Activated CD4-positive, alpha-beta memory T cell treated with anti-CD3 and anti-CD28 coated beads, Interleukin-2, amount 10 ng/mL, durations not matched to agents 7 days and 5 days (primary cell): ENCODE data around the gene CLMN. TPM values are rescaled to one million over a fixed set of nuclear protein-coding genes. Genes with fewer than 3 reads are reported as not detected.

Experiments used
- CTCF ChIA-PET: fragments of 350-600 bp; sonication (Branson Sonifier 250); formaldehyde crosslinking; loops from one replicate; lab custom pipeline; 2021; ENCODE audit warnings: antibody characterized with exemption, inconsistent platforms; lab: Charles Lee
- POLR2A ChIA-PET: fragments of 350-600 bp; sonication (Branson Sonifier 250); formaldehyde crosslinking; loops from one replicate; lab custom pipeline; 2021; ENCODE audit warnings: antibody characterized with exemption; lab: Charles Lee
- DNase-seq: peaks from one replicate; pipeline ENCODE4 v3.0.0-alpha.2; 2020
- H3K27ac Mint-ChIP-seq: one replicate; pipeline ENCODE4 v1.8.0; 2021; ENCODE audit warnings: mild to moderate bottlenecking, mixed read lengths
- H3K27me3 Mint-ChIP-seq: one replicate; pipeline ENCODE4 v1.8.0; 2021; ENCODE audit warnings: mixed read lengths
- H3K36me3 Mint-ChIP-seq: one replicate; pipeline ENCODE4 v1.8.0; 2021; ENCODE audit warnings: low read depth, mixed read lengths
- H3K4me1 Mint-ChIP-seq: one replicate; pipeline ENCODE4 v1.8.0; 2021; ENCODE audit warnings: mixed read lengths
- H3K4me3 Mint-ChIP-seq: one replicate; pipeline ENCODE4 v1.8.0; 2021; ENCODE audit warnings: mild to moderate bottlenecking, mixed read lengths
- H3K9me3 Mint-ChIP-seq: one replicate; pipeline ENCODE4 v1.8.0; 2021; ENCODE audit warnings: mixed read lengths
- total RNA-seq, 2 experiments: library from RNA; stranded (reverse); gene quantifications; one replicate each; pipeline ENCODE4 v1.2.3, GENCODE V29; 2021

CLMN gene
- total RNA-seq, 2 experiments from 2014 or later = 0.33 to 0.48 TPM

DNA sequence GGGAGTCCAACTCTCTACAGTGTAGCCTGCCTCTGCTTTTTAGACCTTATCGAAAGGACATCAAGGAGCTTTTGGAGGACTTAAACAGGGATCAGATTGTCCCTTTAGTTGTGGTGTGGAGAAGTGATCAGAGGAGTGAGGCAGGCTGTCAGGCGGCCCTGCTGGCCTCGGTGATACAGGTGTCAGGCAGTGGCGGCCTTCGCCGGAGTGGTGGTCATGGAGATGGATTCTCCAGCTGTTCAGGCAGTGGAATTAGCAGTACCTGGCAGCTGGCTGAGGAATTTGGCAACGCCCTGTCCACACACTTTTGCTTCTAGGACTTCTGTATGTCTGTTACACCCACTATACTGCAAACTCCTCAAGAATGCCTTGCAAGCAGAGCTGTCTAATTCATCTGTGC, 4.2 kb upstream of the CLMN start:
- Mint-ChIP-seq H3K27ac (no peak overlapping the region), H3K9me3 (no peaks in the 10 kb centered on the region), H3K4me1 (peaks cover 4% of the 10 kb centered on the region), H3K36me3 (no peaks in the 10 kb centered on the region), H3K4me3 (no peak overlapping the region), H3K27me3 (peaks cover 36% of the 10 kb centered on the region)
- no peak for DNase-seq
- ChIA-PET CTCF (no interaction called here), POLR2A (no interaction called here)

DNA sequence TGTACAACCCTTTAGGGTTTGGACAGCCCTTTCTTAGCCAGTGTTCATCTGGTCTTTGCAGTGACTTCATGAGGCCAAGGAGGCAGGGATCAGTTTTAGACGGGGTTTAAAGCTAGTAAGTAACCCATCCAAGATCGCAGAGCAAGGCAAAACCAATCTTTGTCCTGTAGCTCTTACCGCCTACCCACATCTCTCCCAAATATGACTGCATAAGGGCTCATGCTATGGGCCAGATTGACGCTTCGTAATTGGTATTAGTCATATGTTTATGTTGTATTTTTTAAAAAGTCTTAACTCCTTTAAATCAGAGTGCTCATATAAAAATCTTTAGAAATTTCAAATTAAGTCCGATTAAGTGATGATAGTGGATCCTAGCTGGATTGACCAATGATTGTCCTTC, 3.7 kb upstream of the CLMN start:
- DNase-seq = no peak
- Mint-ChIP-seq H3K4me1 (peaks cover 9% of the 10 kb centered on the region), H3K36me3 (no peaks in the 10 kb centered on the region), H3K4me3 (no peak overlapping the region), H3K27me3 (peaks cover 37% of the 10 kb centered on the region), H3K9me3 (no peaks in the 10 kb centered on the region), H3K27ac (no peak overlapping the region)
- CTCF ChIA-PET = no interaction called here
- POLR2A ChIA-PET = no interaction called here

DNA sequence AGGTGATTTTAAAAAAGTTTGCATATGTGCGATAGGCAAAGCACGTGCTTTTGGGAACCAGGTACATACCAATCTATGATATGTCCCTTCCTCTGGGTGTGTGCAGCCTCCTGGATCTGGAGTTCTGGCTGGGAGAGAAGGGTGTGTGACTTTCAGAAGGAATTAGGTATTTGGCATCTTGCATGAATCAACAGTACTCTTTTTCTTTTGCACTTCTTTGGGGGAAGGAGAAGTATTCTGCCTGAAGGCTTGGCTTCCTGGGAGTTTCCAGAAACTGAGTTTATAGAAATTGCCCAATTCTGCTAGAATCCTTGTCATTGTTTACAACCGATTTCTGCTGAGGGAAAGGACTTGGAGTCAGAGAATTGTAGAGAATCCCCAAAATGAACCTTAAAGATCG, 2.9 kb upstream of the CLMN start:
- Mint-ChIP-seq H3K27me3 (peaks cover 39% of the 10 kb centered on the region), H3K9me3 (no peaks in the 10 kb centered on the region), H3K36me3 (no peaks in the 10 kb centered on the region), H3K27ac (no peak overlapping the region), H3K4me1 (peaks cover 12% of the 10 kb centered on the region), H3K4me3 (no peak overlapping the region)
- POLR2A ChIA-PET = no interaction called here
- no peak for DNase-seq
- CTCF ChIA-PET = no interaction called here

DNA sequence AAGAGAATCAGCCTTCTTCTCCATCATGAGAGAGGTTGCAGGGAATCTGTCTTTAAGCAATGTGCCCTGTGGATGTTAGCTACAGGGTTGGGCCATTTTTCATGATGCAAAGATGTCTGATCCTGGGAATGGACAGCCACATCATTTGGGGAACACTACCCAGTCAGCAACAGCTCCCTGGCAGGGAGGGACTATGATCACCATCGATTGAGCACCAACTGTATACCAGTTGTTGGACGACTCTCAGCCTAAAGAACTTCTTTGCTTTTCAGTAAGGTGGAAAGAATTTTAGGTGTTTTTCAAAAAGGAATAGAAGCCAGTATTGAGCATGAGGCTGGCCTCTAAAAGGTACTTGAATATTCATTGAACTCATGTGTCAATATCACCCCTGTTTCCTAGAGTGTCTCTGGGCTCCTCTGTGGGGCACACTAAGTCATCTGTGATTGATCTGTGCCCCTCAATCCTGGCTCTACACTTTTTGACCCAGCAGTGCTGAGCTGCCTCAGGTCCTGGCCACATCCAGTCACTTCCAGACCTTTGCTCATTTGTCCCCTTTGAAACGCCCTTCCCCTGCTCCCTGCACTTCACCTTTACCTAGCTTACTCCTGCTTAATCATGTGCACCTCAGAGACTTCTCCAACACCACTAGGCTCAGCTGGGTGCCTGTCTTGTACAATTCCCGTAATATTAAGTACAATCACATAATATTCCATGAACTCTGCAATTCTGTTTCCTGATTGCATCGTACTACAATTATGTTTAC, 2.2 kb upstream of the CLMN start:
- CTCF ChIA-PET = no interaction called here
- POLR2A ChIA-PET = no interaction called here
- Mint-ChIP-seq H3K9me3 (no peaks in the 10 kb centered on the region), H3K4me1 (peaks cover 12% of the 10 kb centered on the region), H3K4me3 (no peak overlapping the region), H3K27ac (no peak overlapping the region), H3K27me3 (peaks cover 46% of the 10 kb centered on the region), H3K36me3 (no peaks in the 10 kb centered on the region)
- no peak for DNase-seq

DNA sequence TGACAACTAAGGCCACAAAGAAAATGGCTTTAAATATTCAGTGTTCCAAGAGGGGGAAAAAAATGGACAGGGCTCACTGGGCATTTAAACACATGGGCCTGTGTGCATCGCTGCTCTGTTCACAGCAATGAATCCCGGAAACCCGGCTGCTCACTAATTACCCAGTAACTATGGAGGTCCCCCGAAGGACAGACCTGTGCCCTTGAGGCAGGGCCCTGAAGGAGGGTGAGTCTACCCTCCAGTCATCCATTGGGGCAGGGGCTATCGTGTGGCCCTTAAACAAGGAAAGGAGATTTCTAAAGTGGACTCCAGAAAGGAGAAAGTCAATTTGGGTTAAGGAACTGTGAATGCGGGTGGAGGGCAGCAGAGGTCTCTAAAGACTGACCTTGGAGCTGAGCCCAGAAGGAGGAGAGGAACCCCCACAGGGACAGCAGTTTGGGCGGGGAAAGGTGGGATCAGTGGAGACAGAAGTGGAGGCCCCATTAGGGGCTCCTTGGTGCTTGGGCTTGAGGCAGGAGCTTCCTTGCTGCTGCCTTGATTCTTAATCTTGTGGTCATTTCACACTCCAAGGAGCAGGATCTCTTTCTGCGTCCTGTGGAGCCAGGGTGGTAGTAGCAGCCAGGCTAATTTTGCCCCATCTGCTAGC, 1.4 kb upstream of the CLMN start:
- Mint-ChIP-seq H3K4me3 (no peak overlapping the region), H3K9me3 (no peaks in the 10 kb centered on the region), H3K27me3 (peaks cover 51% of the 10 kb centered on the region), H3K4me1 (peaks cover 13% of the 10 kb centered on the region), H3K27ac (no peak overlapping the region), H3K36me3 (no peaks in the 10 kb centered on the region)
- no peak for DNase-seq
- CTCF ChIA-PET = no interaction called here
- POLR2A ChIA-PET = no interaction called here

DNA sequence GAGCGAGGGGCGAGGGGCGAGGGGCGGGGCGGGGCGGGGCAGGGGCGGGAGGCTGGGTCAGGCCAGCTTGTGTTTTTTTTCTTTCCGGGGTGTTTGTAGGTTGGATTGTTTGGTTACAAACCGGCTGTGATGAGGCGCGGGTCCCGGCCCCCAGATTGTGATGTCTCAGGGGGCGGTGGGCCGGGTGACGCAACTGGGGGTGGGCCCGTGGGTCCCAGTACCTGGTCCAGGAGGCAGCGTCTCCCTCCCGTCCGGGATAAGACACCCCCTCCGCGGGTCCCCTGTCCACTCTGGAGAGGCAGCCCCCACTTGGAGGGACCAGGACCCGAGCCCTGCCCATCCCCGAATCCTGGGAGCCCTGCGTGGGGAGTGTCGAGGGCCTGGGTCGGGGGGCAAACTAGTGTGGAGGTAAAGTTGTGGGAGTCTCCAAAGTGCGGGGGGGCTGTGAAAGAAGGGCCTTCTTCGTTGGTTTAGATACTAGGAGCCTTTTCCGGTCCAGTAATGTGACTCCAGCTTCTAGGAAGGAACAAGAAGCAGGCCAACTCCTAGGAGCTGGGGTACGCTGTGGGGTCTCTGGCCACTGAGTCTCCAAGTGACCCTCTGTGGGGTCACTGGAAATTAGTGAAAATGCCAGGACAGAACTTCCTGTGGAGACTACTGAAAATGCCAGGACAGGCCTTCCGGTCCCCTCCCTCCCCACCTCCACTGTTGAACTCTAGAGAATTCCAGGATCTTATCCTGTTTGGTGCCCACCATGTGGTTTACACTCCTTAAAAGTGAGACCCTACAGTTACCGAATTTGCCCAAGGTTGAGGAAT, 579 bp upstream of the CLMN start:
- no peaks in the 10 kb centered on the region for H3K36me3 Mint-ChIP-seq
- ChIA-PET CTCF (interaction anchor here (0.6 kb wide), 1 partner anchor 381 kb away, joined by 3 read pairs; no protein-coding TSS in a partner anchor), POLR2A (interaction anchor here (1.9 kb wide), 1 partner anchor 163 kb away, joined by 4 read pairs; the partner anchor contains the start of gene DICER1)
- H3K9me3 Mint-ChIP-seq = no peaks in the 10 kb centered on the region
- no peak for DNase-seq
- peaks cover 56% of the 10 kb centered on the region for H3K27me3 Mint-ChIP-seq
- H3K4me1 Mint-ChIP-seq = peaks cover 13% of the 10 kb centered on the region
- peak overlapping the region; percentile 63 for H3K4me3 Mint-ChIP-seq
- no peak overlapping the region for H3K27ac Mint-ChIP-seq

DNA sequence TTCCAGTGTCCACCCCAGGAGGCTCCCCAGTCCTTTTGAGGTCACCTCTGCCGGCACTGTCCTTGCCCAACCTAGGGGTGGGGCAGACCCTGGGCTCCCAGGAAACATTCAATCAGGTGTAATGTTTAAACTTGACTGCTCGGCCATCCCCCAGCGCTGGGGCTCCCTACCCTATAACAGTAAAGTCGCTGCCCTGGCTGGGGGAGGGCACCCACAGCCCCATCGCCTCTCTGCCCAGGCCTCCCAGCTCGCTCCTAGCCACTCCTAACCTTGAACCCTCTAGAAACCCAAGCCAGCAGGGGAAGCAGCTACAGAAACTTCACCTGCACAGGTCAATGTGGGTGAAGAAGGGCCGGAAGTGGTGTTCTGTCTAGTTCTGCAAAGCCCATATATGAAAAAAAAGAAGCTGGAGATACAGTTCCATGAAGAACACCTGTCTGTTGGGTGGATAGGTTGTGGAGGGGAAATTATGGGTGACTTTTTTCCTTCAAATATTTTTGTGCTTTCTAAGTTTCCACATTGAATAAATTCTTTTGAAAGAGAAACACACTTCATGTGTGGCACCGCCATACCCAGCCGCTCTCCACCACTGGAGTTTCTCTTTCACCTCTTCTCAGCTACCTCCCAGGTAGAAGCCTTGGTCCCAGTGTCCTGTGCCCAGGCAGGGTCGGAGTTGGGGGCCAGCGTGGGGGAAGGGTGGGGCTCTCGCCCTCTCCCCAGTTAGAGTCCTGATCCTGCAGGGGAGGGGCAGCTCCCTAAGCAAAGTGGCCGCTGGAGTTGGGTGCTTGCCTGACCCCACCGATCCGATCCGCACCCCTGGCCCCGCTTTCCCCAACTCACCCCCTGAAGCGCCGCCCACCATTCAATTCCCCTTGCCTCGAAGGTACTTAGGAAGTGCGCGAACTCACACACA, 1.1 kb downstream of the CLMN start:
- Mint-ChIP-seq H3K27ac (no peak overlapping the region), H3K27me3 (peaks cover 57% of the 10 kb centered on the region), H3K9me3 (no peaks in the 10 kb centered on the region), H3K4me1 (peaks cover 27% of the 10 kb centered on the region), H3K36me3 (no peaks in the 10 kb centered on the region), H3K4me3 (peak overlapping the region; percentile 61)
- POLR2A ChIA-PET = interaction anchor here (1.9 kb wide), 1 partner anchor 161 kb away, joined by 4 read pairs; the partner anchor contains the start of gene DICER1
- CTCF ChIA-PET = no interaction called here
- DNase-seq = no peak

DNA sequence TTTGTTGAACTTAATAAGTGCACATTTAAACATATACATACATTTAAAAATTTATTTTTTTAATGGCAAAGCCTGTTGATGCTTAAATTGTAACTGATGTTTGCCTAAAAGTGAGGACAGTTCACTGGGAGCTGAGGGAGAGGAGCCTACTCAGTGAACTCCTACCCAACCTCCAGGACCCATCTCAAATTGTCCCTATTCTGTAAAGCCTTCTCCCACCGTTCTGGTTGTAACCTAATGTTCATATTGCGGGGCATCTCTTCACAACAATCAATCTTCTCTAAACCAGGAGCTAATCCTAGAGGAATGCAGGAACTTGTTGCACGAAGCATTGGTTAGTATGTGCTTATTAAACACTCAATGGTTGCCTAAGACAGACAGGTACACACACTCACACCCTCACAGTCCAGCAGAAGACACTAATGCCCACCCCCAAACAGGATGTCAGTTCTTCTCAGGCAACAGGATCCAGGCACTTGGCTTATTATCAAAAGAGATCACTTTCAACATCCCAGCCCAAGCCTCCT, 1.8 kb downstream of the CLMN start:
- CTCF ChIA-PET = no interaction called here
- Mint-ChIP-seq H3K4me1 (peaks cover 27% of the 10 kb centered on the region), H3K9me3 (no peaks in the 10 kb centered on the region), H3K27me3 (peaks cover 54% of the 10 kb centered on the region), H3K4me3 (peak overlapping the region; percentile 13), H3K36me3 (no peaks in the 10 kb centered on the region), H3K27ac (no peak overlapping the region)
- no peak for DNase-seq
- POLR2A ChIA-PET = no interaction called here

DNA sequence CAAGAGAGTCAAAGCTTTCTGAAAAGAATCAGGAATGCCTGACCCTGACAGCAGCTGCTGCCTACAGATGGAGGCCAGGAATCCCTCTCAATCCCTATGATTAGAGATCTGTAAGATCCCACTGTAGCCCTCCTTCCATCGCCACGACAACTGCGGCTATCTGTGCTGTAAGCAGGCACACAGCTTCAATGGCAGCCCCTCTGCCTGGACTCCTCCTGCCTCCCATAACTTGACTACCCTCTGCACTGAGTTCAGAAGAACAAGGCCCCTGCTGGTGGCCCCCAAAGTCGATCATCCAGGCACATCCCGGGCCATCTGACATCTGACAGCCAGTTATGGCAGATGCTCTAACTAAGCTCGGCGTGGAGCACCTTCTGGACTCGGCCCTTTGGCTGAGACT, 2.9 kb downstream of the CLMN start:
- Mint-ChIP-seq H3K27ac (no peak overlapping the region), H3K4me1 (peaks cover 27% of the 10 kb centered on the region), H3K4me3 (no peak overlapping the region), H3K9me3 (no peaks in the 10 kb centered on the region), H3K36me3 (no peaks in the 10 kb centered on the region), H3K27me3 (peaks cover 46% of the 10 kb centered on the region)
- POLR2A ChIA-PET = no interaction called here
- CTCF ChIA-PET = no interaction called here
- DNase-seq = no peak

DNA sequence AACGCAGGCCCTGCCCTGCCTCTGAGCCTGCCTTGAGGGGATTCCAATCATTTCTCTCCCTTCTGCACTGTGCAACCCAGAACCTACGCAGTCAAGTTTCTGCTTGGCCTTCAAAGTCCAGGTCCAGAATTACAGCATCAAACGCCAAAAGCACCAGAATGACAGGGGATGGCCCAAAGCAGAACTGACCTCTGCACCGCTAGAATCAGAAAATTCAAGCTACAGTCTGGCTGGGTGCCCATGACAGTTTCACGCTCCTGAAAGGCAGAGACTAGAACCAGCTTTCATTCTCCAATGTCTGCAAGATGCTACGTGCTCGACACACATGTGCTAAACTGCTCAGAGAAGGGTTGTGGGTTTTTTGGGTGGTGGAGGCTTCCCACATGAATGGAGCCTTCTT, 4.1 kb downstream of the CLMN start:
- peaks cover 38% of the 10 kb centered on the region for H3K27me3 Mint-ChIP-seq
- ChIA-PET POLR2A (no interaction called here), CTCF (interaction anchor here (0.6 kb wide), 1 partner anchor 661 kb away, joined by 3 read pairs; no protein-coding TSS in a partner anchor)
- H3K27ac Mint-ChIP-seq = no peak overlapping the region
- DNase-seq = no peak
- H3K36me3 Mint-ChIP-seq = no peaks in the 10 kb centered on the region
- H3K4me1 Mint-ChIP-seq = peaks cover 27% of the 10 kb centered on the region
- no peaks in the 10 kb centered on the region for H3K9me3 Mint-ChIP-seq
- H3K4me3 Mint-ChIP-seq = no peak overlapping the region

DNA sequence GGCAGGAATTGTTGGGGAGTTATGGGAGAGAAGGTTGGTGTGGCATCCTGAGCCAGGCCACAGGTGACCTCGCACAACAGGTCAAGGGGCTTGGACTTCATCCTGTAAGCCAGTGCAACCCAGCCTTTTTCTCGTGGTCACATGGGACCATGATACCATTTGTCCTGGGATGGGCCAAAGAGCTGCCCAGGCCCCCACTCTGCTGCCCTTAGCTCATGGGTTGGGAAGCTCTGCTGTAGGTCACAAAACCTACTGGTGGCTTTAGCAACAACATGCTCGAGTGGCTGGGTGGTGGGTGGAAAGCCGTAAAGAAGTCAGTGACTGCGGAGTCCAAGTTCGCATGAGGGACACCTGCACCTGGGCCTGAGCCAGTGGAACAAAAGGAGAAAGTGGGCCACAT, 4.6 kb downstream of the CLMN start:
- Mint-ChIP-seq H3K4me3 (no peak overlapping the region), H3K4me1 (peaks cover 27% of the 10 kb centered on the region), H3K9me3 (no peaks in the 10 kb centered on the region), H3K27me3 (peaks cover 38% of the 10 kb centered on the region), H3K27ac (no peak overlapping the region), H3K36me3 (no peaks in the 10 kb centered on the region)
- CTCF ChIA-PET = interaction anchor here (0.6 kb wide), 1 partner anchor 660 kb away, joined by 3 read pairs; no protein-coding TSS in a partner anchor
- no peak for DNase-seq
- POLR2A ChIA-PET = no interaction called here

DNA sequence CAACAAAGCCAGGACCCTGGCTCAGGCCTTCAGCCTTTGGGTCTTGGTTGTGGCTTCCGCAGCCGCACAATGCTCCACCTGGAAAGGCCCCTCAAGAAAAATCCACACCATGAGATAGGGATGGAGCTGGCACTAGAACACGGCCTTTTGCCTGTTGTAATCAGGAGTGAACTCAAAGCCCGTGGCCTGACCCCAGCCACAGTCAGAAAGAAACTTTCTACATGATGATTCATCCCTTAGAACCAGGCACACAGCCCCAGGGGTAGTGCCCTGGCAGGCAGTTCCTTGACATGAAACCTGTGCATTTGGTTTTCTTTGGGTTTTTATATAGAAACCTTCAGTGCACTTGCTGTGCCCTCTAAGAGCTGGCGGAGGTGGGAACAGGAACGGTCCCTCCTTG, 5.1 kb downstream of the CLMN start:
- CTCF ChIA-PET = no interaction called here
- H3K4me1 Mint-ChIP-seq = peaks cover 27% of the 10 kb centered on the region
- H3K27me3 Mint-ChIP-seq = peaks cover 38% of the 10 kb centered on the region
- H3K27ac Mint-ChIP-seq = no peak overlapping the region
- DNase-seq = peak; percentile 46
- POLR2A ChIA-PET = no interaction called here
- no peaks in the 10 kb centered on the region for H3K36me3 Mint-ChIP-seq
- no peaks in the 10 kb centered on the region for H3K9me3 Mint-ChIP-seq
- no peak overlapping the region for H3K4me3 Mint-ChIP-seq
